Liver (tissue), 9 donors: ENCODE results near the gene ADK. TPM values are rescaled to one million over a fixed set of nuclear protein-coding genes. Genes with fewer than 3 reads are reported as not detected.

Experiments
- DNase-seq: peaks from one replicate; pipeline ENCODE4 v3.0.0-alpha.2; 2017; ENCODE audit warnings: low spot score
- H3K27ac ChIP-seq, 2 donors: one replicate each; pipeline ENCODE4 v1.7.0; 2013; ENCODE audit warnings: inconsistent platforms in 2 of 2, low read length in 2 of 2, control low read depth in 1 of 2, low read depth in 1 of 2, mild to moderate bottlenecking in 1 of 2
- H3K27me3 ChIP-seq, 4 donors: one replicate each; pipeline versions ENCODE4 v1.6.1 to v1.7.0; 2013; ENCODE audit warnings: low read length in 3 of 4, inconsistent platforms in 1 of 4, mild to moderate bottlenecking in 1 of 4, moderate library complexity in 1 of 4; ENCODE audit not compliant: control insufficient read depth in 4 of 4, insufficient read depth in 4 of 4
- H3K36me3 ChIP-seq, 4 donors: one replicate each; pipeline versions ENCODE4 v1.6.1 to v1.7.0; 2013; ENCODE audit warnings: low read length in 3 of 4, mild to moderate bottlenecking in 3 of 4, low read depth in 1 of 4, moderate library complexity in 1 of 4; ENCODE audit not compliant: control insufficient read depth in 4 of 4, insufficient read depth in 3 of 4
- H3K4me1 ChIP-seq, 4 donors: one replicate each; pipeline versions ENCODE4 v1.6.1 to v1.7.0; 2013; ENCODE audit warnings: low read length in 3 of 4, mild to moderate bottlenecking in 3 of 4, moderate library complexity in 1 of 4; ENCODE audit not compliant: control insufficient read depth in 4 of 4, insufficient read depth in 4 of 4
- H3K4me3 ChIP-seq, 3 donors: one replicate each; pipeline versions ENCODE4 v1.6.1 to v1.7.0; 2013; ENCODE audit warnings: low read length in 3 of 3, control low read depth in 1 of 3, low read depth in 1 of 3, mild to moderate bottlenecking in 1 of 3
- H3K9ac ChIP-seq, 2 donors: one replicate each; pipeline ENCODE4 v1.7.0; 2013; ENCODE audit warnings: low read length in 2 of 2, mild to moderate bottlenecking in 2 of 2, moderate library complexity in 2 of 2, control low read depth in 1 of 2, low read depth in 1 of 2
- H3K9me3 ChIP-seq, 4 donors: one replicate each; pipeline versions ENCODE4 v1.6.1 to v1.7.0; 2013; ENCODE audit warnings: low read length in 3 of 4; ENCODE audit not compliant: control insufficient read depth in 4 of 4
- ATF3 ChIP-seq: IDR thresholded peaks from 2 replicates; pipeline ENCODE4 v1.6.1; 2016; ENCODE audit warnings: antibody characterized with exemption
- CTCF ChIP-seq: fragments of 150-350 bp; IDR thresholded peaks from 2 replicates; pipeline ENCODE4 v1.5.1; 2017; ENCODE audit warnings: improper control_type of control experiment, low read depth, low read length; ENCODE audit not compliant: missing input control
- EGR1 ChIP-seq, 2 donors: IDR thresholded peaks; 2 replicates each; pipeline ENCODE4 v1.6.1; 2016 to 2018; ENCODE audit warnings: antibody characterized with exemption in 2 of 2, low read depth in 2 of 2
- FOXA1 ChIP-seq: IDR thresholded peaks from 2 replicates; pipeline ENCODE4 v1.6.1; 2016; ENCODE audit warnings: antibody characterized with exemption
- FOXA2 ChIP-seq: IDR thresholded peaks from 2 replicates; pipeline ENCODE4 v1.6.1; 2016; ENCODE audit warnings: antibody characterized with exemption
- HNF4A ChIP-seq, 2 donors: conservative IDR thresholded peaks; 2 replicates each; pipeline ENCODE4 v1.6.1; 2016; ENCODE audit warnings: antibody characterized with exemption in 2 of 2, mild to moderate bottlenecking in 2 of 2
- HNF4G ChIP-seq: IDR thresholded peaks from 2 replicates; pipeline ENCODE4 v1.6.1; 2016; ENCODE audit warnings: antibody characterized with exemption
- JUND ChIP-seq, 2 donors: IDR thresholded peaks; 2 replicates each; pipeline ENCODE4 v1.6.1; 2016; ENCODE audit warnings: antibody characterized with exemption in 2 of 2
- MAX ChIP-seq: IDR thresholded peaks from 2 replicates; pipeline ENCODE4 v1.6.1; 2016; ENCODE audit warnings: antibody characterized with exemption
- REST ChIP-seq: IDR thresholded peaks from 2 replicates; pipeline ENCODE4 v1.6.1; 2016; ENCODE audit warnings: antibody characterized with exemption, mild to moderate bottlenecking
- RXRA ChIP-seq, 2 donors: IDR thresholded peaks; 2 replicates each; pipeline ENCODE4 v1.6.1; 2017 to 2018; ENCODE audit warnings: antibody characterized with exemption in 2 of 2, mild to moderate bottlenecking in 1 of 2
- SP1 ChIP-seq: IDR thresholded peaks from 2 replicates; pipeline ENCODE4 v1.6.1; 2018; ENCODE audit warnings: antibody characterized with exemption, mild to moderate bottlenecking
- TAF1 ChIP-seq: conservative IDR thresholded peaks from 2 replicates; pipeline ENCODE4 v1.6.1; 2016; ENCODE audit warnings: antibody characterized with exemption, mild to moderate bottlenecking
- YY1 ChIP-seq: IDR thresholded peaks from 2 replicates; pipeline ENCODE4 v1.6.1; 2016; ENCODE audit warnings: antibody characterized with exemption, mild to moderate bottlenecking
- ZBTB33 ChIP-seq: IDR thresholded peaks from 2 replicates; pipeline ENCODE4 v1.6.1; 2016; ENCODE audit warnings: antibody characterized with exemption
- WGBS: extraction: QIAGEN DNeasy Blood & Tissue Kit; methylation state at CpG from one replicate; pipeline ENCODE4 v1.1.7; 2013; 5-methylcytosine and 5-hydroxymethylcytosine counted together
- polyA plus RNA-seq, 2 donors: library from polyadenylated mRNA; stranded (reverse) in 1 of 2; unstranded in 1 of 2; fragments of 200-250 nt in 1 of 2; fragments of >200 nt in 1 of 2; fragmentation: Nextera tagmentation in 1 of 2; extraction: Ambion mirVana in 1 of 2; gene quantifications; one replicate each; pipeline versions ENCODE4 v1.2.1 to v1.2.3, GENCODE V29; 2013 to 2015
- total RNA-seq, 2 donors: library from RNA; depleted of rRNA; stranded (reverse); fragments of >200 nt; gene quantifications; one replicate each; pipeline ENCODE4 v1.2.3, GENCODE V29; 2014
- donor health status: healthy.
- donor health status: healthy.
- donor health status: healthy.
- donor health status: healthy.
- donor health status: healthy.

The ADK gene
- total and polyA plus RNA-seq, 4 donors = 18.0 to 110 (median 65.5) TPM

GRCh38 chr10:74107391-74107790 is 43.6 kb upstream of the ADK start:
- H3K4me1 ChIP-seq = no peaks in the 10 kb centered on the region
- no peaks in the 10 kb centered on the region for H3K9me3 ChIP-seq
- WGBS = 91% methylated on average over 4 of the region's 4 CpGs
- no peak for DNase-seq
- no peak overlapping the region for H3K27ac ChIP-seq
- no peak overlapping the region for H3K9ac ChIP-seq
- H3K36me3 ChIP-seq = peaks cover 6 to 66% (median 43%) of the 10 kb centered on the region in 4 donors
- H3K4me3 ChIP-seq = no peak overlapping the region
- no peaks in the 10 kb centered on the region for H3K27me3 ChIP-seq
- TF ChIP-seq MAX (no peak), ATF3 (no peak), EGR1 (IDR thresholded peaks at IDR 0.05; ENCODE audit: low read depth in 2 of 2) (no peak), SP1 (no peak), JUND (IDR thresholded peaks at IDR 0.05) (no peak), HNF4A (conservative IDR thresholded peaks at IDR 0.05) (no peak), HNF4G (no peak), CTCF (no peak)

GRCh38 chr10:74109452-74109851 is 41.6 kb upstream of the ADK start:
- Histone ChIP-seq H3K27me3 (no peaks in the 10 kb centered on the region), H3K4me1 (no peaks in the 10 kb centered on the region), H3K9me3 (no peaks in the 10 kb centered on the region), H3K36me3 (peaks cover 5 to 71% (median 47%) of the 10 kb centered on the region in 4 donors), H3K9ac (no peak overlapping the region), H3K27ac (no peak overlapping the region), H3K4me3 (no peak overlapping the region)
- DNase-seq = no peak
- TF ChIP-seq JUND (IDR thresholded peaks at IDR 0.05) = no peak
- no peak for TF ChIP-seq FOXA2
- TF ChIP-seq REST = no peak
- no peak for TF ChIP-seq TAF1
- no peak for TF ChIP-seq ATF3

- H3K27ac ChIP-seq = no peak overlapping the region
- H3K9ac ChIP-seq = no peak overlapping the region
- no peak for DNase-seq
- no peaks in the 10 kb centered on the region for H3K27me3 ChIP-seq
- WGBS = 86% methylated on average over 1 of the region's 1 CpG
- H3K36me3 ChIP-seq = peaks cover 5 to 71% (median 47%) of the 10 kb centered on the region in 4 donors
- no peaks in the 10 kb centered on the region for H3K9me3 ChIP-seq
- no peak overlapping the region for H3K4me3 ChIP-seq
- no peaks in the 10 kb centered on the region for H3K4me1 ChIP-seq
- TF ChIP-seq ZBTB33 (no peak), TAF1 (no peak), FOXA2 (no peak), YY1 (no peak), REST (no peak), EGR1 (IDR thresholded peaks at IDR 0.05; ENCODE audit: low read depth in 2 of 2) (no peak), FOXA1 (no peak), RXRA (IDR thresholded peaks at IDR 0.05) (no peak), HNF4G (no peak)
These were observed 40.9 kb upstream of the ADK start for GRCh38 chr10:74110120-74110519.
